ENCODE results near the gene AKNAD1.

DNA sequence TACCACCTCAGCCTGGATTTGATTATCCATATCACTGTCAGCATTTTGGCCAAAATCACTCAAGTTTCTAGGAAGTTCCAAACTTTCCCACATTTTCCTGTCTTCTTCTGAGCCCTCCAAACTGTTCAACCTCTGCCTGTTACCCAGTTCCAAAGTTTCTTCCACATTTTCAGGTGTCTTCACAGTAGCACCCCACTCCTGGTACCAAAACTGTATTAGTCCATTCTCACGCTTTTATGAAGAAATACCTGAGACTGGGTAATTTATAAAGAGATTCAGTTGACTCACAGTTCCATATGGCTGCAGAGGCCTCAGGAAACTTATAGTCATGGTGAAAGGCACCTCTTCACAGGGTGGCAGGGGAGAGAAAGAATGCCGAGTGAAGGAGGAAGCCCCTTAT, 71.0 kb downstream of the AKNAD1 start:
- no peak for TF ChIP-seq JUNB (IDR thresholded peaks at IDR 0.05)
- TF ChIP-seq, protein P1, sequence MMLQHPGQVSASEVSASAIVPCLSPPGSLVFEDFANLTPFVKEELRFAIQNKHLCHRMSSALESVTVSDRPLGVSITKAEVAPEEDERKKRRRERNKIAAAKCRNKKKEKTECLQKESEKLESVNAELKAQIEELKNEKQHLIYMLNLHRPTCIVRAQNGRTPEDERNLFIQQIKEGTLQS (IDR thresholded peaks at IDR 0.05; ENCODE audit: borderline replicate concordance, extremely low read depth, low read depth, low read length) = no peak
- no peak for TF ChIP-seq FOXK2 (IDR thresholded peaks at IDR 0.05)
- TF ChIP-seq, protein P2, sequence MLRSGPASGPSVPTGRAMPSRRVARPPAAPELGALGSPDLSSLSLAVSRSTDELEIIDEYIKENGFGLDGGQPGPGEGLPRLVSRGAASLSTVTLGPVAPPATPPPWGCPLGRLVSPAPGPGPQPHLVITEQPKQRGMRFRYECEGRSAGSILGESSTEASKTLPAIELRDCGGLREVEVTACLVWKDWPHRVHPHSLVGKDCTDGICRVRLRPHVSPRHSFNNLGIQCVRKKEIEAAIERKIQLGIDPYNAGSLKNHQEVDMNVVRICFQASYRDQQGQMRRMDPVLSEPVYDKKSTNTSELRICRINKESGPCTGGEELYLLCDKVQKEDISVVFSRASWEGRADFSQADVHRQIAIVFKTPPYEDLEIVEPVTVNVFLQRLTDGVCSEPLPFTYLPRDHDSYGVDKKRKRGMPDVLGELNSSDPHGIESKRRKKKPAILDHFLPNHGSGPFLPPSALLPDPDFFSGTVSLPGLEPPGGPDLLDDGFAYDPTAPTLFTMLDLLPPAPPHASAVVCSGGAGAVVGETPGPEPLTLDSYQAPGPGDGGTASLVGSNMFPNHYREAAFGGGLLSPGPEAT (IDR thresholded peaks at IDR 0.05; ENCODE audit: low read depth) = no peak
- TF ChIP-seq, protein P3, sequence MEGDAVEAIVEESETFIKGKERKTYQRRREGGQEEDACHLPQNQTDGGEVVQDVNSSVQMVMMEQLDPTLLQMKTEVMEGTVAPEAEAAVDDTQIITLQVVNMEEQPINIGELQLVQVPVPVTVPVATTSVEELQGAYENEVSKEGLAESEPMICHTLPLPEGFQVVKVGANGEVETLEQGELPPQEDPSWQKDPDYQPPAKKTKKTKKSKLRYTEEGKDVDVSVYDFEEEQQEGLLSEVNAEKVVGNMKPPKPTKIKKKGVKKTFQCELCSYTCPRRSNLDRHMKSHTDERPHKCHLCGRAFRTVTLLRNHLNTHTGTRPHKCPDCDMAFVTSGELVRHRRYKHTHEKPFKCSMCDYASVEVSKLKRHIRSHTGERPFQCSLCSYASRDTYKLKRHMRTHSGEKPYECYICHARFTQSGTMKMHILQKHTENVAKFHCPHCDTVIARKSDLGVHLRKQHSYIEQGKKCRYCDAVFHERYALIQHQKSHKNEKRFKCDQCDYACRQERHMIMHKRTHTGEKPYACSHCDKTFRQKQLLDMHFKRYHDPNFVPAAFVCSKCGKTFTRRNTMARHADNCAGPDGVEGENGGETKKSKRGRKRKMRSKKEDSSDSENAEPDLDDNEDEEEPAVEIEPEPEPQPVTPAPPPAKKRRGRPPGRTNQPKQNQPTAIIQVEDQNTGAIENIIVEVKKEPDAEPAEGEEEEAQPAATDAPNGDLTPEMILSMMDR (IDR thresholded peaks at IDR 0.05 in 2 of 3, conservative IDR thresholded peaks at IDR 0.05 in 1 of 3; ENCODE audit: control insufficient read depth in 2 of 3, extremely low read depth in 1 of 3, insufficient read depth in 1 of 3, low read depth in 3 of 3, low read length in 3 of 3) = no peak
- no peak for TF ChIP-seq TARDBP (IDR thresholded peaks at IDR 0.05; ENCODE audit: borderline replicate concordance)
- no peak for TF ChIP-seq HDGF (IDR thresholded peaks at IDR 0.05)

Data from GM12878 (cell line).